ENCODE measurements around the gene CD93.

CD93 gene

DNA sequence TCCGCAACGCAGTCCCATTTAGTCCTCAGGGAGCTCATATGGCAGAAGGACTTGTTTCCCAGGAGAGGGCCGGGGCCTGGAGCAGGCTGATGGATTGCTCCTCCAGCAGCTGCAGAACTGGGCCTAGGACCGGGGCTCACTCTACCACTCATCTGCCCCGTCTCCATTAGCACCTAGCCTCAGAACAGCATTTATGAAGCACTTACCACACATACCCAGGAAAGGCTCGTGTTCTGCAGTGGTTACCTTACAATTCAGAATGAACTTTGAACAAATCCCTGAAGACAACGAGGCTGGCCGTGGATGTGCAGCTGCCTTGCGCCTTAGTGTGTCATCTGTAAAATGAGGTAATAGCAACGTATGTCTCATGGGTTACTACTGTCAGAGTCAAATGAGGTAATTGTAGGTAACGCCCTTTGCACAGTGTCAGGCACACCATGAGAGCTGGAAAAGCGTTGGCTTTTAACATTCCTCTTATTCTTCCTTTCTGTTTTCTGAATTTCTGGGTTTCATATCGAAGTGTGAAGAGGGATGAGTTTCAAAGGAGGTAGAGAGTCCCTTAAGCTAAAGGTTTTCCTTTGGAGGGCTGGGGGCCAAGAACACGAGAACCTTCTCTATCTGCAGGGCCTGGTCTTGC is 46.3 kb upstream of the CD93 start:
- H3K4me2 ChIP-seq (ENCODE audit: insufficient read depth, low read length, poor library complexity, severe bottlenecking) = no peak overlapping the region
- H3K4me3 ChIP-seq (ENCODE audit: low read length in 2 of 2) = no peak overlapping the region
- H4K91ac ChIP-seq (ENCODE audit: low read depth, low read length, poor library complexity) = no peak overlapping the region
- H4K8ac ChIP-seq (ENCODE audit: low read depth, low read length) = no peak overlapping the region
- peaks cover 0 to 14% of the 10 kb centered on the region in 2 donors for H3K4me1 ChIP-seq (ENCODE audit: control insufficient read depth in 2 of 2, insufficient read depth in 1 of 2, low read depth in 1 of 2, low read length in 2 of 2)
- H3K9me3 ChIP-seq (replicated peaks in 1 of 2; ENCODE audit: control insufficient read depth in 2 of 2, insufficient read depth in 1 of 2, low read depth in 1 of 2, low read length in 2 of 2) = no peaks in the 10 kb centered on the region
- peak overlapping the region; percentile 11 for H2BK15ac ChIP-seq (ENCODE audit: low read length)
- H2AFZ ChIP-seq (ENCODE audit: low read length) = peak overlapping the region; percentile 84
- no peak overlapping the region for H3K9ac ChIP-seq (ENCODE audit: low read depth, low read length, poor library complexity)
- no peak overlapping the region for H3K14ac ChIP-seq (ENCODE audit: low read length)
- H3K23ac ChIP-seq (ENCODE audit: low read depth, low read length, poor library complexity) = no peak overlapping the region
- no peak for DNase-seq (ENCODE audit: low spot score)
- H2AK5ac ChIP-seq (ENCODE audit: low read depth, low read length) = no peak overlapping the region
- H3K27me3 ChIP-seq (ENCODE audit: control insufficient read depth in 3 of 3, insufficient read depth in 3 of 3, low read depth in 1 of 3, low read length in 3 of 3) = no peaks in the 10 kb centered on the region
- no peak overlapping the region for H2BK12ac ChIP-seq (ENCODE audit: low read length)
- no peak overlapping the region for H3K27ac ChIP-seq (replicated peaks; ENCODE audit: low read length)
- H3K18ac ChIP-seq (ENCODE audit: low read length) = no peak overlapping the region
- no peaks in the 10 kb centered on the region for H3K36me3 ChIP-seq (replicated peaks in 1 of 2; ENCODE audit: control insufficient read depth in 2 of 2, insufficient read depth in 2 of 2, low read length in 2 of 2)
- no peak overlapping the region for H3K4ac ChIP-seq (ENCODE audit: low read length)
- WGBS, 2 donors (ENCODE audit: extremely low coverage in 2 of 2, insufficient read length in 2 of 2, insufficient replicate concordance in 1 of 2) = no CpG with 5 or more reads among the region's 14 CpGs
- H2BK5ac ChIP-seq (ENCODE audit: low read length) = no peak overlapping the region
- H3K79me1 ChIP-seq (ENCODE audit: low read depth, low read length) = no peaks in the 10 kb centered on the region
- H2BK120ac ChIP-seq (ENCODE audit: low read depth, low read length) = no peak overlapping the region

DNA sequence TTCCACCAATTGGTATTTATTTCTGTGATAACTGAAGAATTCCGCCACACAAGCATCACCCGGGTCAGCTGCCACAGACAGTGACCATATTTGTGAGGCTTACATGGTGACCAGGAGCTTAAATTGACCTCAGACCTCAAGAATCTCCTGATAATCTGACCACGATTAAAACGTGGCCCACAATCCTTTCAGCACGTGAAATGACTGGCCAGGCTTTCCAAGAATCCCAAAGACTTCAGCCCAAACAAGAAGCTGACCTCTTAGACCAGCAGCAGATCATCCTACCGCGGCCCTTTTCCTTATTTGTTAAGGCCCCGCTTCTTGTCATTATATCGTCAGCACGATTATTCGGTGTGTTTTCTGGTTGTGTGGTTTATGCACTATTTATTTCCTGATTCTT is 45.6 kb upstream of the CD93 start:
- H4K91ac ChIP-seq (ENCODE audit: low read depth, low read length, poor library complexity) = no peak overlapping the region
- H2AK5ac ChIP-seq (ENCODE audit: low read depth, low read length) = no peak overlapping the region
- H2BK120ac ChIP-seq (ENCODE audit: low read depth, low read length) = no peak overlapping the region
- H3K36me3 ChIP-seq (replicated peaks in 1 of 2; ENCODE audit: control insufficient read depth in 2 of 2, insufficient read depth in 2 of 2, low read length in 2 of 2) = no peaks in the 10 kb centered on the region
- no peak overlapping the region for H3K4me3 ChIP-seq (ENCODE audit: low read length in 2 of 2)
- H2BK12ac ChIP-seq (ENCODE audit: low read length) = no peak overlapping the region
- H2BK15ac ChIP-seq (ENCODE audit: low read length) = no peak overlapping the region
- no peak for DNase-seq (ENCODE audit: low spot score)
- no peak overlapping the region for H3K23ac ChIP-seq (ENCODE audit: low read depth, low read length, poor library complexity)
- no peak overlapping the region for H4K8ac ChIP-seq (ENCODE audit: low read depth, low read length)
- WGBS, 2 donors (ENCODE audit: extremely low coverage in 2 of 2, insufficient read length in 2 of 2, insufficient replicate concordance in 1 of 2) = no CpG with 5 or more reads among the region's 11 CpGs
- no peak overlapping the region for H3K14ac ChIP-seq (ENCODE audit: low read length)
- no peaks in the 10 kb centered on the region for H3K27me3 ChIP-seq (ENCODE audit: control insufficient read depth in 3 of 3, insufficient read depth in 3 of 3, low read depth in 1 of 3, low read length in 3 of 3)
- H3K9me3 ChIP-seq (replicated peaks in 1 of 2; ENCODE audit: control insufficient read depth in 2 of 2, insufficient read depth in 1 of 2, low read depth in 1 of 2, low read length in 2 of 2) = no peaks in the 10 kb centered on the region
- H3K4me2 ChIP-seq (ENCODE audit: insufficient read depth, low read length, poor library complexity, severe bottlenecking) = no peak overlapping the region
- H3K18ac ChIP-seq (ENCODE audit: low read length) = no peak overlapping the region
- H3K4me1 ChIP-seq (ENCODE audit: control insufficient read depth in 2 of 2, insufficient read depth in 1 of 2, low read depth in 1 of 2, low read length in 2 of 2) = peaks cover 0 to 11% of the 10 kb centered on the region in 2 donors
- no peak overlapping the region for H3K27ac ChIP-seq (replicated peaks; ENCODE audit: low read length)
- no peak overlapping the region for H2AFZ ChIP-seq (ENCODE audit: low read length)
- H3K79me1 ChIP-seq (ENCODE audit: low read depth, low read length) = no peaks in the 10 kb centered on the region
- no peak overlapping the region for H3K4ac ChIP-seq (ENCODE audit: low read length)
- no peak overlapping the region for H2BK5ac ChIP-seq (ENCODE audit: low read length)
- H3K9ac ChIP-seq (ENCODE audit: low read depth, low read length, poor library complexity) = no peak overlapping the region

DNA sequence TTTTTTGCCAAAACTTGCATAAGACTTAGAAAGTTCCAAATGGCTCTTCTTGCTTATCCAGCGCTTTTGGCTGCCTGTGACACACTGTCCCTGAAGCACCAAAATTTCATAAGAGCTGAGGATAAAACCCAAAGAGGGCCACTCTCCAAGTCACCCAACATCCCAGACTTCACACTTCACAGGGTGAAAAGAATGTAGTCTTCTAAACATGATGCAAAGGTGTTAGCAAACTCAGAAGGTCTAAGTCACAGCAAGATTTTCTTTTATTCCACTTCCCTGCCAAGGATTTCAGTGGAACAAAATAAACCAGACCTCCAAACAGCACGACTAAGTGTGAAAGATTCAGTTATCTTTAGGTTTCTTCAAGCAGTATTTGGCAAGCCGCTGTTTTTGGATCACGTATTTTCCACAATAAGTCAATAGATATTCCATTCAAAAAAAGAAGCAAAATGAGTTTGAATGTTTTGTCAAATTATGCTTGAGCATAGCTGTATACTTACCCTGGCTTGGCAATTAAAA is 44.6 kb upstream of the CD93 start:
- Histone ChIP-seq H3K18ac (ENCODE audit: low read length) (no peak overlapping the region), H3K23ac (ENCODE audit: low read depth, low read length, poor library complexity) (no peak overlapping the region), H2BK5ac (ENCODE audit: low read length) (no peak overlapping the region), H2BK120ac (ENCODE audit: low read depth, low read length) (no peak overlapping the region), H2AFZ (ENCODE audit: low read length) (no peak overlapping the region), H3K27me3 (ENCODE audit: control insufficient read depth in 3 of 3, insufficient read depth in 3 of 3, low read depth in 1 of 3, low read length in 3 of 3) (no peaks in the 10 kb centered on the region), H3K27ac (replicated peaks; ENCODE audit: low read length) (no peak overlapping the region), H4K91ac (ENCODE audit: low read depth, low read length, poor library complexity) (no peak overlapping the region), H3K79me1 (ENCODE audit: low read depth, low read length) (no peaks in the 10 kb centered on the region), H3K4me2 (ENCODE audit: insufficient read depth, low read length, poor library complexity, severe bottlenecking) (no peak overlapping the region), H2BK12ac (ENCODE audit: low read length) (no peak overlapping the region), H3K4ac (ENCODE audit: low read length) (no peak overlapping the region), H3K14ac (ENCODE audit: low read length) (no peak overlapping the region), H4K8ac (ENCODE audit: low read depth, low read length) (no peak overlapping the region), H3K36me3 (replicated peaks in 1 of 2; ENCODE audit: control insufficient read depth in 2 of 2, insufficient read depth in 2 of 2, low read length in 2 of 2) (no peaks in the 10 kb centered on the region), H2BK15ac (ENCODE audit: low read length) (no peak overlapping the region), H2AK5ac (ENCODE audit: low read depth, low read length) (no peak overlapping the region), H3K4me3 (ENCODE audit: low read length in 2 of 2) (no peak overlapping the region), H3K4me1 (ENCODE audit: control insufficient read depth in 2 of 2, insufficient read depth in 1 of 2, low read depth in 1 of 2, low read length in 2 of 2) (peaks cover 0 to 10% of the 10 kb centered on the region in 2 donors), H3K9ac (ENCODE audit: low read depth, low read length, poor library complexity) (no peak overlapping the region), H3K9me3 (replicated peaks in 1 of 2; ENCODE audit: control insufficient read depth in 2 of 2, insufficient read depth in 1 of 2, low read depth in 1 of 2, low read length in 2 of 2) (no peaks in the 10 kb centered on the region)
- DNase-seq (ENCODE audit: low spot score) = no peak
- no CpG with 5 or more reads among the region's 4 CpGs for WGBS, 2 donors (ENCODE audit: extremely low coverage in 2 of 2, insufficient read length in 2 of 2, insufficient replicate concordance in 1 of 2)

DNA sequence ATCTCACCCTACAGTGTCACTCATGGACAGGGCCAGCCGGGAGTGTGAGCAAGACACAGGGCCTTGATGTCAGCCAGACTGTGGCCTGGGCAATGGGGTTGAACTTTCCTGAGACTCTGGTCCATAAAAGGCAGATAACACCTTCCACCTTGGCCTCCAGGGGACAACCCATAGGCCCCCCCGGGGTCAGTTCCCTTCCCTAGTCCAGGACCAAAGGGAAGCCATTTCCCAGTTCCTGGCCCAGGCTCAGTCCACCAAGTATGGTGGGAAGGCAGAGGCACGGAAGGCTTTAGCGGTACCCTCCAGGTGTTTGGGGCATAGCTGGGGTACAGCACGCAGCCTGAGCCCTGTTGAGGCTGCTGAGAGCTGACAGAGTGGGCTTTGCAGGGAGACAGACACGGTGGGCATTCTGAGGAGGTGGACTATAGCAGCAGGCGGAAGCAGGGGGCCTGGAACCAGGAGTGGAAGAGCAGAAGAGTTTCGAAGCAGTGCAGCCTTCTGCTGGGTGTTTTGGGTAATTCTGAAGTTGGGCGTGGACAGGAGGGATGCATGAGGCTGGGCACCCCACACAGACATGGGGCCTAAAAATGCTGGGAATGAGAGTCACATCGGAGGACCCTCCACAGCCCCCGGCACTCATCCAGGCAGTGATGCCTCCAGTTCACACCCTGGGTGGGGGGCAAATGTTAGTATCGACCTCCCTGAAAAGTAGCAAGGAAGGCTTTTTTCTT is 43.9 kb upstream of the CD93 start:
- Histone ChIP-seq H2BK15ac (ENCODE audit: low read length) (no peak overlapping the region), H3K4me1 (ENCODE audit: control insufficient read depth in 2 of 2, insufficient read depth in 1 of 2, low read depth in 1 of 2, low read length in 2 of 2) (peaks cover 0 to 10% of the 10 kb centered on the region in 2 donors), H2BK5ac (ENCODE audit: low read length) (no peak overlapping the region), H2AFZ (ENCODE audit: low read length) (no peak overlapping the region), H2AK5ac (ENCODE audit: low read depth, low read length) (peak overlapping the region; percentile 88), H3K18ac (ENCODE audit: low read length) (peak overlapping the region; percentile 77), H3K79me1 (ENCODE audit: low read depth, low read length) (no peaks in the 10 kb centered on the region), H3K14ac (ENCODE audit: low read length) (peak overlapping the region; percentile 58), H3K4me3 (ENCODE audit: low read length in 2 of 2) (no peak overlapping the region), H4K91ac (ENCODE audit: low read depth, low read length, poor library complexity) (no peak overlapping the region), H2BK12ac (ENCODE audit: low read length) (no peak overlapping the region), H3K27me3 (ENCODE audit: control insufficient read depth in 3 of 3, insufficient read depth in 3 of 3, low read depth in 1 of 3, low read length in 3 of 3) (no peaks in the 10 kb centered on the region), H3K27ac (replicated peaks; ENCODE audit: low read length) (no peak overlapping the region), H2BK120ac (ENCODE audit: low read depth, low read length) (no peak overlapping the region), H3K4me2 (ENCODE audit: insufficient read depth, low read length, poor library complexity, severe bottlenecking) (no peak overlapping the region), H3K9ac (ENCODE audit: low read depth, low read length, poor library complexity) (peak overlapping the region; percentile 35), H3K4ac (ENCODE audit: low read length) (no peak overlapping the region), H3K36me3 (replicated peaks in 1 of 2; ENCODE audit: control insufficient read depth in 2 of 2, insufficient read depth in 2 of 2, low read length in 2 of 2) (no peaks in the 10 kb centered on the region), H4K8ac (ENCODE audit: low read depth, low read length) (peak overlapping the region; percentile 7), H3K23ac (ENCODE audit: low read depth, low read length, poor library complexity) (no peak overlapping the region), H3K9me3 (replicated peaks in 1 of 2; ENCODE audit: control insufficient read depth in 2 of 2, insufficient read depth in 1 of 2, low read depth in 1 of 2, low read length in 2 of 2) (no peaks in the 10 kb centered on the region)
- DNase-seq (ENCODE audit: low spot score) = no peak
- no CpG with 5 or more reads among the region's 12 CpGs for WGBS, 2 donors (ENCODE audit: extremely low coverage in 2 of 2, insufficient read length in 2 of 2, insufficient replicate concordance in 1 of 2)

All from neuronal stem cell (in vitro differentiated cells).